HG03097 (cell line): Measurements from ENCODE around the gene CCDC186.
A peak's percentile ranks its signal among the peaks of the same experiment; 100 is the strongest.
"Not testable (repeated sequence)": the region's sequence is repeated elsewhere in the genome, so short reads cannot be mapped to it uniquely, and the experiment has no call there.

Source experiments
- ATAC-seq: cut with Tn5 transposase; IDR thresholded peaks from one replicate; pipeline ENCODE4 v1.9.1; 2021; ENCODE audit not compliant: unreplicated experiment, low FRiP score

CCDC186 gene

GRCh38 chr10:114174695-114175188, 739 bp upstream of the CCDC186 start:
- ATAC-seq = peak; percentile 15

- no peak for ATAC-seq
These were observed 441 bp downstream of the CCDC186 start for GRCh38 chr10:114173603-114173920.

DNA sequence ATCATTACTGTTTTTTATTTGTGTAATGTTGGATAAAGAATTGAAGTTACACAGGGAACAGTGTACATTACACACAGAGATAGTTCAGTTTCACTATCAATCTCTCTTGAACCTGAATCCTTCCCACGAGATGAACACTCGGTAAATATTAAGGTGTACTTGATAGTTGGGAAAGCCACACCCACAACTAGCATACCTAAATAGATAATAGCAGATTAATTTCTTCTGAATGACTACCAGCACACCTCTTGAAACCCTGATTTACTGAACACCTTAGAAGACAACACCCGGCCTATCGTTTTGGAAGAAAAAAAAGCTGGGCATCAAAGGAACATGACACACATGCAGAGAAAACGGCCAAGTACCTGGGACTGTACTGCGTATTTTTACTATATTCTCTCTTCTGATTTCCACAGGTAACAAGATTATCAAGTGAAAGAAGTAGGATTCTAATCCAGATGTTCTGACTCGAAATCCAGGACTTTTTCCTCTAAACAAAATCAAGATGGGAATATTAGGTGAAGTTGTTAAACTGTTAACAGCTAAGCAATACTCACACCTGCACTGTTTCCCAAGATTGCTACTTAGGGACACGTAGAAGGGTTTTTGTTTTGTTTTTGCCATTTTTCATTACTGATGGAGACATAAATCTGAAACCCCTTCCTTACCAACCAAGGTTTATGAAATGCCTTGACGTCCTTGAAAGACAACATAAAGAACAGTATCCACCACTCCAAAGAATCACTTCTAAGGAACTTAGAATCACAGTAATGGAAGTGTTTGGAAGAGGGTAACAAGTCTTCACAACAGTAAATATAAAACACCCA, 1.0 kb downstream of the CCDC186 start:
- no peak for ATAC-seq

DNA sequence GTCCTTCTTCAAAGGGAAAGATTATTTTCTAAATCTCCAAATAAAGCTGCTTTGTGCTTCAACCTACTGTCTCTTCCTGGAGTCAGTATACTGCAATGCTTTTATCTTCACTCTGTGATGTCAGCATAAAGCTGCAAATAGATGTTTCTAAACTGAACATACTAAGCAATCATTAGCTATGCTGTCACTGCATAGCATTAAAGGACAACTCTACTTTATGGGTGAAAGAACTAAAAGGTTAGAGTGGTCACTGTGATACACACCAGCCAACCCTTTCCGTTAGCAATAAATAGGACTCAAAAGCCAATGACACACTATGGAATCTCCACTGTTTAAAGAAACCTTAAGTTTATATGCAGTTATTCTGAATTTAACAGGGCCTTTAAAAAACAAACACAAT, 1.8 kb downstream of the CCDC186 start:
- ATAC-seq = no peak

GRCh38 chr10:114168450-114169009, 5.5 kb downstream of the CCDC186 start:
- ATAC-seq = no peak

DNA sequence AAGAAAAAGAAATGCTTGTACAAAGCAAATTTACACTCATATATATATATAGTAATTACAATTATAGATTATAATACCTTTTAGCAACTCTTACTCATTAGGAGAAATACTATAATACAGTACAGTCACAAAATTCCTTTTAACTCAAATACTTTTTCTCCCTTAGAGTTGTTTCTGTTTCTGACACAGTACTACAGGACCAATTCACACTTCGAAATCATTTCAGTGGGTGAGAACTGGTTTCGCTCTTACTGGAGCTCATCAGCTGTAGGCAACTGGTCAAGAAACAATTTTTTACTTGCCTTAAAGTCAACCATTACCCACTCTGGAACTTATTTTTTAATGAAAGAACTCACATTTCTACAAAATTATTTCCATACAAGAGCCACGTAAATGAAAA, 6.0 kb downstream of the CCDC186 start:
- no peak for ATAC-seq

- no peak for ATAC-seq
These were observed 7.5 kb downstream of the CCDC186 start for GRCh38 chr10:114166494-114166893.

- ATAC-seq = no peak
These were observed 8.0 kb downstream of the CCDC186 start for GRCh38 chr10:114166043-114166442.

GRCh38 chr10:114163062-114163461, 10.9 kb downstream of the CCDC186 start:
- ATAC-seq = no peak

- ATAC-seq = no peak
These were observed 16.1 kb downstream of the CCDC186 start for GRCh38 chr10:114157912-114158311.

- no peak for ATAC-seq
These were observed 22.1 kb downstream of the CCDC186 start for GRCh38 chr10:114151892-114152291.

DNA sequence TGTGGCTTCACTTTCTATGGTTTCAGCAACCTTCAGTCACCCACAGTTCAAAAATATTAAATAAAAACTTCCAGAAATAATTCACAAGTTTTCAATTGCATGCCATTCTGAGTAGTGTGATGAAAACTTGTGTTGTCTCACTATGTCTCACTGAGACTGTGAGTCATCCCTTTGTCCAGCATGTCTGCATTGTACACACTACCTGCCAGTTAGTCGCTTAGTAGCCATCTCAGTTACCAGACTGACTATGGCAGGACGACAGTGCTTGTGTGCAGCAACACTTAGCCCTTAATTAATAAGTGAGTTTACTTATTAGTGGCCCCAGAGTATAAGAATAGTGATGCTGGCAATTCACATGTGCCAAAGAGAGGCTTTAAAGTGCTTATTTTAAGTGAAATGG, 22.5 kb downstream of the CCDC186 start:
- ATAC-seq = no peak

GRCh38 chr10:114149476-114149875, 24.5 kb downstream of the CCDC186 start:
- ATAC-seq = not testable (repeated sequence)

GRCh38 chr10:114143160-114143559, 30.8 kb downstream of the CCDC186 start:
- ATAC-seq = no peak

GRCh38 chr10:114142018-114142417, 32.0 kb downstream of the CCDC186 start:
- ATAC-seq = no peak

DNA sequence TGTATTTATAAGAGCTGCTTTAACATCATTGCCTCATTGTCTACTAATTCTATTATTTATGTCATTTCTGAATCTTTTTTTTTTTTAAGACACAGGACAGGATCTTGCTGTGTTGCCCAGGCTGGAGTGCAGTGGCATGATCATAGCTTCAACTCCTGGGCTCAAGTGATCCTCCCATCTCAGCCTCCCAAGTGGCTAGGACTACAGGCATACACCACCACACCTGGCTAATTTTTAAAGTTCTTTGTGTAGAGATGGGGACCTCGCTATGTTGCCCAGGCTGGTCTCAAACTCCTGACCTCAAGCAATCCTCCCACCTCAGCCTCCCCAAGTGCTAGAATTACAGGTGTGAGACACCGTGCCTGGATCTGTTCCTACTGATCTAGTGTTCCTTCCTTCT, 33.2 kb downstream of the CCDC186 start:
- ATAC-seq = not testable (repeated sequence)

DNA sequence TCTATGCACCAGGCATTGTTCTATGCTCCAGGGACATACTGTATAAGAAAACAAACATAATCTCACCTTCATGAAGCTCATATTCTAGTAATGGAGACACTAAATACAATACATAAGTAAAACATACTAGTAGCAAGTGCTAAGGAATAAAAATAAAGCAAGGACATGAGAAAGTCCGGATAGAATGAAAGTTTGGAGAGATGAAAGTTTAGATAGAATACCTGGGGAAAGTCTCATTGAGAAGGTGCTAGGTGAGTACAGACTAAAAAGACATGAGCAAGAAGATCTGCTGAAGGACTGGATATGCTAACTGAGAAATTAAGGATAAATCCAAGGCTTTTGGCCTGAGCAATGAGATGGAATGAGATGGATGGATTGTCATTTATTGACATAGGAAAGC, 34.0 kb downstream of the CCDC186 start:
- no peak for ATAC-seq

GRCh38 chr10:114138581-114138980, 35.4 kb downstream of the CCDC186 start:
- no peak for ATAC-seq

DNA sequence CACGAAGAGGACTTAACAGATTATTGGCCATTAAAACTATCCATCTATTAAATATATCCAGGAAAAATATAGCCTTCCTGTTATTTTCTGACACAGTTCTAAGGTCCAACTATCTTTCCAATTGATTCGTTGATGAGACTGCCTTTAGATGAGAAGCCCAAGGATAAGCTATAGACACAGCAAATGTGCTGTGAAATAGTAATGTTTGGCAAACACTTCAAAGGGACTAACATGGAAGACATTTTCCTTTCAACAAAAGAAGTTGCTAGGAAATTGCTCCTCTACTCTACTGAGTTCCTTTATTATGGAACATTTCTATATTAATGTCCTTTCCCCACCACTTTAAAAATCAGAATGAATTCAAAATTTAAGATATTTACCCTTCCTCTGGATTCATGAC, 38.5 kb downstream of the CCDC186 start:
- no peak for ATAC-seq

DNA sequence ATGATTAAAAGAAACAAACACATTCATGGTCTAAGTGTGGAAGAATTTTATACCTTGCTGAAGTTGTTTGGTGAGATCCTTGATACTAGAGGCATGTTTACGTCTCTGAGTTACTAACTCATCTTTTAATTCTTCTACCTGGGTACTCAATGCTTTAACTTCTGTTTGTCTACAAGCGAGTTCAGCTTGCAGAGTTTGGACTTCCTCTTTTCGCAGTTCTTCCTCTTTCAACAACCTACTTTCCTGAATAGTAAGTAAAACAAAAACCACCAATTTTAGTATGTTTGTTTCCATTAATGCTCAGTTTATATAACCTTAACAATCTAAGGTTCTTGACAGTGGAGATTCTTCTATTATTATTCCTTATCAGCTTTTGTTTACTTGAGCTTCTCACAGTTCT, 42.9 kb downstream of the CCDC186 start:
- no peak for ATAC-seq

GRCh38 chr10:114121031-114121430, 53.0 kb downstream of the CCDC186 start:
- no peak for ATAC-seq

DNA sequence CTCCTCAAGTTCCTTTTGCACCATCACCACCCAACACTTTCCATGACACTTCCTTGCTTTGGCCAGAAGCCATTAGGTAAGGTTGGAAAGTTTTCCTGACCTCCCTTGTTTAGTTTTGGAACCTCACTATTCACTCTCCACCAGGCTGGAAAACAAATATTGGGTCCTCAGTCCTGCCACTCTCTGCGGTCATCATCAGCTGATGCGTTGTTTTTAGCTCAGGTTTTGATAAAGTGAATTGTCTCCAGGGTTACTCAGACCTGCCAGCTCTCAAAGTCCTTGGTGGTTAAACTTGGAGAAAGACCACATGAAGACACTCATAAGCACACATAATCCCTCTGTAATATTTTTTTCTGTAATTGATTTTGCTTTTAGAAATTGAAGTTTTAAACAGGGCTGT, 55.5 kb downstream of the CCDC186 start:
- no peak for ATAC-seq
